HCT116 (cell line): Measurements from ENCODE around the gene TMEM212. TPM values are rescaled to one million over a fixed set of nuclear protein-coding genes. Genes with fewer than 3 reads are reported as not detected.

Experiments
- ATAC-seq: fragments of 200-7000 bp; cut with Tn5 transposase; 2 replicates; pipeline ENCODE4 v1.9.1; 2020; ENCODE audit warnings: mild to moderate bottlenecking, moderate library complexity
- BruUV-seq: library from RNA; stranded (reverse); fragments of 400-500 nt; replicated peaks from 2 replicates; lab custom pipeline; 2021; lab: Mats Ljungman, UMichigan
- CTCF ChIA-PET: fragments of 300-600 bp; sonication (Branson Sonifier 250); formaldehyde crosslinking; loops from one replicate; lab custom pipeline; 2021; ENCODE audit warnings: antibody characterized with exemption; lab: Charles Lee
- POLR2A ChIA-PET: fragments of 300-600, 350-600 bp; sonication (Branson Sonifier 250); formaldehyde crosslinking; loops from one replicate; lab custom pipeline; 2021; ENCODE audit warnings: antibody characterized with exemption; lab: Charles Lee
- RAD21 ChIA-PET, 2 experiments: fragments of 300-600 bp; sonication (Branson Sonifier 250); formaldehyde crosslinking; loops; one replicate each; lab custom pipeline; 2023; ENCODE audit warnings: low total read pairs in 2 of 2; ENCODE audit not compliant: uncharacterized antibody in 2 of 2, unreplicated experiment in 2 of 2, low non-redundant PET in 1 of 2; lab: Charles Lee
- DNase-seq: peaks from one replicate; pipeline ENCODE4 v3.0.0-alpha.2; 2010; ENCODE audit warnings: low read depth, low spot score
- H2AFZ ChIP-seq: fragments of 200-600 bp; shearing (Covaris generic), sonication (generic); 2 replicates; pipeline ENCODE4 v1.6.1; 2017; ENCODE audit warnings: low read depth, mixed run types, mixed read lengths, antibody characterized with exemption, low read length; ENCODE audit not compliant: poor library complexity, severe bottlenecking
- H3K27ac ChIP-seq: 2 replicates; pipeline ENCODE4 v1.5.1; 2012; ENCODE audit warnings: low read depth, low read length
- H3K27me3 ChIP-seq: fragments of 200-600 bp; sonication (generic); 2 replicates; pipeline ENCODE4 v1.6.1; 2016; ENCODE audit warnings: mixed run types, low read length, mixed read lengths; ENCODE audit not compliant: insufficient read depth
- H3K36me3 ChIP-seq, 2 experiments: fragments of 200-500 bp in 1 of 2; fragments of 200-600 bp in 1 of 2; sonication (Bioruptor generic) in 1 of 2; sonication (generic) in 1 of 2; 2 replicates each; pipeline versions ENCODE4 v1.5.1 to v1.6.1; 2014 to 2016; ENCODE audit warnings: low read length in 2 of 2, inconsistent platforms in 1 of 2, mixed read lengths in 1 of 2, mixed run types in 1 of 2; ENCODE audit not compliant: insufficient read depth in 2 of 2, control insufficient read depth in 1 of 2
- H3K4me1 ChIP-seq, 2 experiments: fragments of 200-600 bp in 1 of 2; sonication (generic) in 1 of 2; 2 replicates each; pipeline versions ENCODE4 v1.5.1 to v1.6.1; 2012 to 2017; ENCODE audit warnings: low read length in 2 of 2, inconsistent platforms in 1 of 2, mild to moderate bottlenecking in 1 of 2, mixed read lengths in 1 of 2, mixed run types in 1 of 2, moderate library complexity in 1 of 2; ENCODE audit not compliant: insufficient read depth in 2 of 2, control insufficient read depth in 1 of 2
- H3K4me2 ChIP-seq: fragments of 200-600 bp; sonication (generic); 2 replicates; pipeline ENCODE4 v1.6.1; 2017; ENCODE audit warnings: mixed run types, low read length, mixed read lengths
- H3K4me3 ChIP-seq, 2 experiments: fragments of 200-600 bp in 1 of 2; sonication (generic) in 1 of 2; replicated peaks in 1 of 2; 2 replicates each; pipeline ENCODE4 v1.5.1; 2011 to 2016; ENCODE audit warnings: low read length in 2 of 2, control low read depth in 1 of 2, low read depth in 1 of 2, mild to moderate bottlenecking in 1 of 2, mixed read lengths in 1 of 2, mixed run types in 1 of 2
- H3K79me2 ChIP-seq: fragments of 200-600 bp; sonication (generic); 2 replicates; pipeline ENCODE4 v1.6.1; 2017; ENCODE audit warnings: mild to moderate bottlenecking, mixed run types, low read length, moderate library complexity, mixed read lengths; ENCODE audit not compliant: insufficient read depth
- H3K9ac ChIP-seq: fragments of 200-600 bp; sonication (generic); 2 replicates; pipeline ENCODE4 v1.6.1; 2016; ENCODE audit warnings: low read length, mixed read lengths
- H3K9me2 ChIP-seq: fragments of 200-600 bp; sonication (generic), shearing (Covaris generic); 2 replicates; pipeline ENCODE4 v1.6.1; 2017; ENCODE audit warnings: mixed run types, mild to moderate bottlenecking, moderate library complexity; ENCODE audit not compliant: insufficient read depth
- H3K9me3 ChIP-seq, 2 experiments: fragments of 200-500 bp in 1 of 2; fragments of 200-600 bp in 1 of 2; sonication (Bioruptor generic) in 1 of 2; sonication (generic) in 1 of 2; 2 replicates each; pipeline ENCODE4 v1.6.1; 2014 to 2017; ENCODE audit warnings: low read length in 2 of 2, mixed read lengths in 2 of 2, inconsistent platforms in 1 of 2, low read depth in 1 of 2, mild to moderate bottlenecking in 1 of 2, mixed run types in 1 of 2, moderate library complexity in 1 of 2; ENCODE audit not compliant: control insufficient read depth in 1 of 2, insufficient read depth in 1 of 2
- H4K20me1 ChIP-seq: fragments of 200-600 bp; sonication (generic), shearing (Covaris generic); 2 replicates; pipeline ENCODE4 v1.6.1; 2017; ENCODE audit warnings: mixed run types, mild to moderate bottlenecking, moderate library complexity; ENCODE audit not compliant: insufficient read depth
- CBX3 ChIP-seq: IDR thresholded peaks from 2 replicates; pipeline ENCODE4 v1.6.1; 2012; ENCODE audit warnings: low read depth
- EGR1 ChIP-seq: IDR thresholded peaks from 2 replicates; pipeline ENCODE4 v1.6.1; 2012; ENCODE audit warnings: low read depth
- ELF1 ChIP-seq: IDR thresholded peaks from 2 replicates; pipeline ENCODE4 v1.6.1; 2012; ENCODE audit warnings: low read depth, borderline replicate concordance
- FOSL1 ChIP-seq: IDR thresholded peaks from 2 replicates; pipeline ENCODE4 v1.6.1; 2012; ENCODE audit warnings: low read depth
- RAD21 ChIP-seq: IDR thresholded peaks from 2 replicates; pipeline ENCODE4 v1.6.1; 2012; ENCODE audit warnings: low read depth, mild to moderate bottlenecking
- SP1 ChIP-seq: IDR thresholded peaks from 2 replicates; pipeline ENCODE4 v1.6.1; 2012; ENCODE audit warnings: low read depth
- TCF7L2 ChIP-seq: IDR thresholded peaks from 2 replicates; pipeline ENCODE4 v1.7.0; 2011; ENCODE audit warnings: borderline replicate concordance, inconsistent platforms; ENCODE audit not compliant: insufficient read depth, insufficient read length; ENCODE audit errors: extremely low read depth
- YY1 ChIP-seq: IDR thresholded peaks from 2 replicates; pipeline ENCODE4 v1.6.1; 2011; ENCODE audit warnings: low read length, low read depth, moderate library complexity, mild to moderate bottlenecking; ENCODE audit not compliant: insufficient replicate concordance; ENCODE audit errors: extremely low read depth
- ZFX ChIP-seq: fragments of 450-650 bp; IDR thresholded peaks from 2 replicates; pipeline ENCODE4 v1.6.1; 2017
- ZNF274 ChIP-seq: fragments of 200-500 bp; sonication (Bioruptor generic); IDR thresholded peaks from 2 replicates; pipeline ENCODE4 v1.6.1; 2014; ENCODE audit warnings: mild to moderate bottlenecking, low read depth, low read length, inconsistent platforms
- intact Hi-C: fragments of 100-400 bp; cut with micrococcal nuclease; formaldehyde crosslinking; loops from 2 replicates; pipeline ENCODE4 v1.10.0; 2022
- total RNA-seq: library from RNA; stranded (reverse); gene quantifications from one replicate; pipeline ENCODE4 v1.2.1, GENCODE V29; 2021; ENCODE audit not compliant: unreplicated experiment
- TF ChIP-seq, protein P1 (sequence below), 3 experiments: fragments of 200-600 bp in 1 of 3; sonication (generic) in 1 of 3; IDR thresholded peaks in 2 of 3; conservative IDR thresholded peaks in 1 of 3; 2 replicates each; pipeline ENCODE4 v1.5.1; 2012 to 2017; ENCODE audit warnings: low read depth in 2 of 3, low read length in 2 of 3, antibody characterized with exemption in 1 of 3, borderline replicate concordance in 1 of 3, control low read depth in 1 of 3, mild to moderate bottlenecking in 1 of 3, mixed read lengths in 1 of 3, mixed run types in 1 of 3, moderate library complexity in 1 of 3; ENCODE audit not compliant: insufficient read depth in 1 of 3
- TF ChIP-seq, protein P2 (sequence below): IDR thresholded peaks from 2 replicates; pipeline ENCODE4 v1.6.1; 2012
- TF ChIP-seq, protein P3 (sequence below): IDR thresholded peaks from 2 replicates; pipeline ENCODE4 v1.6.1; 2012
- TF ChIP-seq, protein P4 (sequence below): IDR thresholded peaks from 2 replicates; pipeline ENCODE4 v1.6.1; 2012; ENCODE audit warnings: low read depth

The TMEM212 gene
- total RNA-seq, 1 experiment from 2014 or later, result not detected

DNA sequence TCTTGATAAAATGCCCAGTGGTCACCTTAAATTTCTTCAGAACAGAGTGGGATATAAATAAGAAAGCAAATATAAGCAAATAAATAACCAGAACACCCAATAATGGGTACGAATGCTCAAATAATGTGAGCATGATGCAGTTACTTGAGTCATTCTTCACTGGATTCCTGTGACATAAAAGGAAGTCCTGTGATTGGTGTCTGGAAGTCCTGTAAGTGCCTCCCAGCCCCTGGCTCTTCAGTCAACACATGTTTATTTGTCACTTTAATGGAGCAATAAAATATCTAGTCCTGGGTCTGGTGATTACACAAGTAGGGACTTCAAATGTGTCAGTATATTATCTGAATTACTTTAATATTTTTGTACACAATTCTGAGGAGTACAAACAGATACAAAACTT lies 30.4 kb downstream of the TMEM212 start:
- Histone ChIP-seq H3K27me3 (no peaks in the 10 kb centered on the region), H3K9ac (no peak overlapping the region), H3K9me3 (no peaks in the 10 kb centered on the region), H3K79me2 (no peaks in the 10 kb centered on the region), H4K20me1 (no peaks in the 10 kb centered on the region), H3K4me1 (no peaks in the 10 kb centered on the region; a peak in 1 of 4 replicates), H3K4me3 (no peak overlapping the region), H3K4me2 (no peak overlapping the region), H3K36me3 (no peaks in the 10 kb centered on the region), H3K27ac (no peak overlapping the region), H2AFZ (no peak overlapping the region), H3K9me2 (no peaks in the 10 kb centered on the region)
- no TSS peak for BruUV-seq
- ChIA-PET RAD21 (no interaction called here), POLR2A (no interaction called here), CTCF (no interaction called here)
- TF ChIP-seq FOSL1 (no peak), TCF7L2 (no peak), YY1 (no peak), EGR1 (no peak), RAD21 (no peak), ZFX (no peak), CBX3 (no peak), SP1 (no peak), ZNF274 (no peak), ELF1 (no peak)
- TF ChIP-seq, protein P1, sequence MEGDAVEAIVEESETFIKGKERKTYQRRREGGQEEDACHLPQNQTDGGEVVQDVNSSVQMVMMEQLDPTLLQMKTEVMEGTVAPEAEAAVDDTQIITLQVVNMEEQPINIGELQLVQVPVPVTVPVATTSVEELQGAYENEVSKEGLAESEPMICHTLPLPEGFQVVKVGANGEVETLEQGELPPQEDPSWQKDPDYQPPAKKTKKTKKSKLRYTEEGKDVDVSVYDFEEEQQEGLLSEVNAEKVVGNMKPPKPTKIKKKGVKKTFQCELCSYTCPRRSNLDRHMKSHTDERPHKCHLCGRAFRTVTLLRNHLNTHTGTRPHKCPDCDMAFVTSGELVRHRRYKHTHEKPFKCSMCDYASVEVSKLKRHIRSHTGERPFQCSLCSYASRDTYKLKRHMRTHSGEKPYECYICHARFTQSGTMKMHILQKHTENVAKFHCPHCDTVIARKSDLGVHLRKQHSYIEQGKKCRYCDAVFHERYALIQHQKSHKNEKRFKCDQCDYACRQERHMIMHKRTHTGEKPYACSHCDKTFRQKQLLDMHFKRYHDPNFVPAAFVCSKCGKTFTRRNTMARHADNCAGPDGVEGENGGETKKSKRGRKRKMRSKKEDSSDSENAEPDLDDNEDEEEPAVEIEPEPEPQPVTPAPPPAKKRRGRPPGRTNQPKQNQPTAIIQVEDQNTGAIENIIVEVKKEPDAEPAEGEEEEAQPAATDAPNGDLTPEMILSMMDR (IDR thresholded peaks at IDR 0.05 in 2 of 3, conservative IDR thresholded peaks at IDR 0.05 in 1 of 3; ENCODE audit: borderline replicate concordance in 1 of 3, insufficient read depth in 1 of 3, low read depth in 2 of 3, low read length in 2 of 3), result no peak
- TF ChIP-seq, protein P2, sequence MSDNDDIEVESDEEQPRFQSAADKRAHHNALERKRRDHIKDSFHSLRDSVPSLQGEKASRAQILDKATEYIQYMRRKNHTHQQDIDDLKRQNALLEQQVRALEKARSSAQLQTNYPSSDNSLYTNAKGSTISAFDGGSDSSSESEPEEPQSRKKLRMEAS, result no peak
- TF ChIP-seq, protein P3, sequence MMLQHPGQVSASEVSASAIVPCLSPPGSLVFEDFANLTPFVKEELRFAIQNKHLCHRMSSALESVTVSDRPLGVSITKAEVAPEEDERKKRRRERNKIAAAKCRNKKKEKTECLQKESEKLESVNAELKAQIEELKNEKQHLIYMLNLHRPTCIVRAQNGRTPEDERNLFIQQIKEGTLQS, result no peak
- TF ChIP-seq, protein P4, sequence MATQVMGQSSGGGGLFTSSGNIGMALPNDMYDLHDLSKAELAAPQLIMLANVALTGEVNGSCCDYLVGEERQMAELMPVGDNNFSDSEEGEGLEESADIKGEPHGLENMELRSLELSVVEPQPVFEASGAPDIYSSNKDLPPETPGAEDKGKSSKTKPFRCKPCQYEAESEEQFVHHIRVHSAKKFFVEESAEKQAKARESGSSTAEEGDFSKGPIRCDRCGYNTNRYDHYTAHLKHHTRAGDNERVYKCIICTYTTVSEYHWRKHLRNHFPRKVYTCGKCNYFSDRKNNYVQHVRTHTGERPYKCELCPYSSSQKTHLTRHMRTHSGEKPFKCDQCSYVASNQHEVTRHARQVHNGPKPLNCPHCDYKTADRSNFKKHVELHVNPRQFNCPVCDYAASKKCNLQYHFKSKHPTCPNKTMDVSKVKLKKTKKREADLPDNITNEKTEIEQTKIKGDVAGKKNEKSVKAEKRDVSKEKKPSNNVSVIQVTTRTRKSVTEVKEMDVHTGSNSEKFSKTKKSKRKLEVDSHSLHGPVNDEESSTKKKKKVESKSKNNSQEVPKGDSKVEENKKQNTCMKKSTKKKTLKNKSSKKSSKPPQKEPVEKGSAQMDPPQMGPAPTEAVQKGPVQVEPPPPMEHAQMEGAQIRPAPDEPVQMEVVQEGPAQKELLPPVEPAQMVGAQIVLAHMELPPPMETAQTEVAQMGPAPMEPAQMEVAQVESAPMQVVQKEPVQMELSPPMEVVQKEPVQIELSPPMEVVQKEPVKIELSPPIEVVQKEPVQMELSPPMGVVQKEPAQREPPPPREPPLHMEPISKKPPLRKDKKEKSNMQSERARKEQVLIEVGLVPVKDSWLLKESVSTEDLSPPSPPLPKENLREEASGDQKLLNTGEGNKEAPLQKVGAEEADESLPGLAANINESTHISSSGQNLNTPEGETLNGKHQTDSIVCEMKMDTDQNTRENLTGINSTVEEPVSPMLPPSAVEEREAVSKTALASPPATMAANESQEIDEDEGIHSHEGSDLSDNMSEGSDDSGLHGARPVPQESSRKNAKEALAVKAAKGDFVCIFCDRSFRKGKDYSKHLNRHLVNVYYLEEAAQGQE, result no peak
- no peak for ATAC-seq
- intact Hi-C loops, result loop anchor here (10.0 kb wide), 1 partner anchor 59 kb away; the partner anchor contains the start of gene PLD1
- DNase-seq, result no peak
